T-cell (primary cell): ENCODE measurements around the gene PCDHGB1. TPM values are rescaled to one million over a fixed set of nuclear protein-coding genes. Genes with fewer than 3 reads are reported as not detected.

Experiments
- ATAC-seq, 4 experiments: fragments of 200-7000 bp in 3 of 4; fragments of 150-1000 bp in 1 of 4; cut with Tn5 transposase; replicated peaks in 1 of 4; 1 replicate in 3 of 4; 2 replicates in 1 of 4; pipeline ENCODE4 v1.10.0; 2021; ENCODE audit warnings: moderate library complexity in 3 of 4, mild to moderate bottlenecking in 2 of 4, moderate number of reproducible peaks in 1 of 4
- CTCF ChIA-PET, 2 donors: fragments of 300-600 bp; sonication (Branson Sonifier 250); formaldehyde crosslinking; loops; one replicate each; lab custom pipeline; 2022; ENCODE audit warnings: antibody characterized with exemption in 2 of 2; lab: Charles Lee
- POLR2A ChIA-PET, 2 donors: fragments of 300-600 bp; sonication (Branson Sonifier 250); formaldehyde crosslinking; loops; one replicate each; lab custom pipeline; 2022; ENCODE audit warnings: antibody characterized with exemption in 2 of 2; lab: Charles Lee
- DNase-seq, 35 experiments: peaks; one replicate each; pipeline versions ENCODE4 v3.0.0 to v3.0.0-alpha.2; 2013 to 2023
- H3K27ac ChIP-seq: one replicate; pipeline ENCODE4 v1.5.1; 2013; ENCODE audit warnings: low read length
- H3K27me3 ChIP-seq, 2 experiments: replicated peaks in 1 of 2; 1 replicate in 1 of 2; 2 replicates in 1 of 2; pipeline versions ENCODE4 v1.6.1 to v1.7.0; 2013; ENCODE audit warnings: low read length in 1 of 2, mixed read lengths in 1 of 2; ENCODE audit not compliant: control insufficient read depth in 2 of 2, insufficient read depth in 2 of 2; ENCODE audit errors: extremely low read depth in 1 of 2
- H3K36me3 ChIP-seq, 2 donors: 1 replicate in 1 of 2; 2 replicates in 1 of 2; pipeline versions ENCODE4 v1.6.1 to v1.7.0; 2013; ENCODE audit warnings: low read length in 1 of 2; ENCODE audit not compliant: control insufficient read depth in 2 of 2, insufficient read depth in 1 of 2; ENCODE audit errors: extremely low read depth in 1 of 2
- H3K4me1 ChIP-seq, 2 experiments: 1 replicate in 1 of 2; 2 replicates in 1 of 2; pipeline versions ENCODE4 v1.6.1 to v1.7.0; 2013; ENCODE audit warnings: low read length in 2 of 2, mixed read lengths in 1 of 2; ENCODE audit not compliant: insufficient read depth in 2 of 2, control insufficient read depth in 1 of 2; ENCODE audit errors: extremely low read depth in 1 of 2
- H3K4me3 ChIP-seq, 2 donors: 1 replicate in 1 of 2; 2 replicates in 1 of 2; pipeline versions ENCODE4 v1.5.1 to v1.7.0; 2013; ENCODE audit warnings: mild to moderate bottlenecking in 2 of 2, low read length in 1 of 2, moderate library complexity in 1 of 2; ENCODE audit not compliant: control insufficient read depth in 1 of 2; ENCODE audit errors: extremely low read depth in 1 of 2
- H3K9me3 ChIP-seq: 2 replicates; pipeline ENCODE4 v1.7.0; 2013
- H3K27ac Mint-ChIP-seq, 2 donors: one replicate each; pipeline ENCODE4 v1.8.0; 2020 to 2021; ENCODE audit warnings: mild to moderate bottlenecking in 2 of 2, mixed read lengths in 2 of 2
- H3K27me3 Mint-ChIP-seq, 2 donors: one replicate each; pipeline ENCODE4 v1.8.0; 2021 to 2022; ENCODE audit warnings: mixed read lengths in 2 of 2
- H3K36me3 Mint-ChIP-seq: one replicate; pipeline ENCODE4 v1.8.0; 2021; ENCODE audit warnings: mixed read lengths
- H3K4me1 Mint-ChIP-seq, 3 donors: one replicate each; pipeline ENCODE4 v1.8.0; 2020 to 2022; ENCODE audit warnings: mixed read lengths in 3 of 3, mild to moderate bottlenecking in 1 of 3
- H3K4me3 Mint-ChIP-seq, 3 donors: one replicate each; pipeline ENCODE4 v1.8.0; 2020 to 2022; ENCODE audit warnings: mild to moderate bottlenecking in 3 of 3, mixed read lengths in 3 of 3, moderate library complexity in 3 of 3
- H3K9me3 Mint-ChIP-seq, 3 donors: one replicate each; pipeline ENCODE4 v1.8.0; 2020 to 2022; ENCODE audit warnings: mixed read lengths in 3 of 3
- WGBS: methylation state at CpG from one replicate; pipeline ENCODE4 v1.1.5; 2013; ENCODE audit warnings: missing lambda C conversion rate; ENCODE audit not compliant: insufficient coverage; 5-methylcytosine and 5-hydroxymethylcytosine counted together
- total RNA-seq, 35 experiments: library from RNA in 6 of 35; stranded (reverse) in 6 of 35; fragments of 120-200 nt in 1 of 35; gene quantifications; one replicate each; pipeline versions ENCODE4 v1.2.1 to v1.2.4 and lab custom pipeline; 2013 to 2026

PCDHGB1 gene
- total RNA-seq, 5 donors from 2014 or later (not counting 1 experiment from before 2014, with no cell fraction given): 0.13 to 0.19 TPM; not detected in 3

GRCh38 chr5:141360685-141361084 lies 10.8 kb downstream of the PCDHGB1 start:
- H3K36me3 ChIP-seq: peaks cover 0 to 4% of the 10 kb centered on the region in 2 donors
- Mint-ChIP-seq H3K27me3 (peaks cover 74 to 91% of the 10 kb centered on the region in 2 donors), H3K27ac (no peak overlapping the region), H3K4me3 (no peak overlapping the region), H3K9me3 (peaks cover 28 to 55% (median 54%) of the 10 kb centered on the region in 3 donors), H3K4me1 (peaks cover 0 to 2% (median 0%) of the 10 kb centered on the region in 3 donors), H3K36me3 (peaks cover 20% of the 10 kb centered on the region)
- WGBS: 64% methylated on average over 11 of the region's 15 CpGs
- CTCF ChIA-PET: interaction anchor here in 1 of 2 donors (1.1 kb wide), 1 partner anchor 203 kb away, joined by 8 read pairs; no protein-coding TSS in a partner anchor
- H3K4me1 ChIP-seq: no peaks in the 10 kb centered on the region
- POLR2A ChIA-PET: no interaction called here
- ATAC-seq: no peak
- H3K4me3 ChIP-seq: peak overlapping the region in 1 of 2 donors; percentile 58
- DNase-seq: no peak
- no peak overlapping the region for H3K27ac ChIP-seq
- H3K27me3 ChIP-seq: peaks cover 29 to 54% of the 10 kb centered on the region in 2 experiments
- H3K9me3 ChIP-seq: peaks cover 8% of the 10 kb centered on the region

GRCh38 chr5:141362719-141363118 lies 12.8 kb downstream of the PCDHGB1 start:
- DNase-seq (no peak), ATAC-seq (no peak)
- Histone ChIP-seq H3K27me3 (peaks cover 36 to 52% of the 10 kb centered on the region in 2 experiments), H3K4me1 (no peaks in the 10 kb centered on the region), H3K27ac (no peak overlapping the region), H3K36me3 (peaks cover 0 to 4% of the 10 kb centered on the region in 2 donors), H3K9me3 (peaks cover 11% of the 10 kb centered on the region), H3K4me3 (no peak overlapping the region)
- CTCF ChIA-PET: no interaction called here
- Mint-ChIP-seq H3K27me3 (peaks cover 74 to 85% of the 10 kb centered on the region in 2 donors), H3K4me1 (peaks cover 0 to 2% (median 0%) of the 10 kb centered on the region in 3 donors), H3K9me3 (peaks cover 23 to 48% (median 47%) of the 10 kb centered on the region in 3 donors), H3K27ac (no peak overlapping the region), H3K36me3 (peaks cover 20% of the 10 kb centered on the region), H3K4me3 (peak overlapping the region in 1 of 3 donors; percentile 7)
- POLR2A ChIA-PET: no interaction called here

- ATAC-seq: no peak
- peaks cover 19 to 44% (median 41%) of the 10 kb centered on the region in 3 donors for H3K9me3 Mint-ChIP-seq
- peaks cover 39 to 48% of the 10 kb centered on the region in 2 experiments for H3K27me3 ChIP-seq
Observed at GRCh38 chr5:141363952-141364660, 14.2 kb downstream of the PCDHGB1 start, which contains the start of gene PCDHGA5. Gene PCDHGA5, plus strand, starts transcription at chr5:141364162. Its CDS starts 169 bp downstream, at chr5:141364331.

GRCh38 chr5:141366016-141366896 lies 16.4 kb downstream of the PCDHGB1 start:
- POLR2A ChIA-PET: no interaction called here
- peaks cover 11% of the 10 kb centered on the region for H3K9me3 ChIP-seq
- peaks cover 38 to 53% of the 10 kb centered on the region in 2 experiments for H3K27me3 ChIP-seq
- no peak overlapping the region for H3K27ac ChIP-seq
- Mint-ChIP-seq H3K27me3 (peaks cover 66 to 83% of the 10 kb centered on the region in 2 donors), H3K36me3 (peaks cover 12% of the 10 kb centered on the region), H3K4me3 (no peak overlapping the region), H3K27ac (no peak overlapping the region), H3K4me1 (peaks cover 7 to 8% (median 7%) of the 10 kb centered on the region in 3 donors), H3K9me3 (peaks cover 13 to 33% (median 28%) of the 10 kb centered on the region in 3 donors)
- H3K36me3 ChIP-seq: peaks cover 0 to 8% of the 10 kb centered on the region in 2 donors
- peak overlapping the region in 1 of 2 donors; percentile 32 for H3K4me3 ChIP-seq
- CTCF ChIA-PET: no interaction called here
- DNase-seq (no peak), ATAC-seq (no peak)
- H3K4me1 ChIP-seq: peaks cover 0 to 4% of the 10 kb centered on the region in 2 experiments
- WGBS: 52% methylated on average over 42 of the region's 46 CpGs

More at GRCh38 chr5:141363952-141364660, 14.2 kb downstream of the PCDHGB1 start, which contains the start of gene PCDHGA5:
- Mint-ChIP-seq H3K27ac (no peak within 1 kb of the TSS), H3K27me3 (peaks cover 66 to 84% of the 10 kb centered on the region in 2 donors), H3K36me3 (peaks cover 20% of the 10 kb centered on the region), H3K4me3 (peak within 1 kb of the TSS in 1 of 3 donors; percentile 11), H3K4me1 (peaks cover 0 to 2% (median 0%) of the 10 kb centered on the region in 3 donors)
- no peaks in the 10 kb centered on the region for H3K4me1 ChIP-seq
- H3K27ac ChIP-seq: no peak within 1 kb of the TSS
- ChIA-PET CTCF (no interaction called here), POLR2A (no interaction called here)
- H3K9me3 ChIP-seq: peaks cover 11% of the 10 kb centered on the region
- peak within 1 kb of the TSS in 1 of 2 donors; percentile 44 for H3K4me3 ChIP-seq
- no peak for DNase-seq
- 36% methylated on average over 27 of the region's 34 CpGs for WGBS
- H3K36me3 ChIP-seq: peaks cover 0 to 4% of the 10 kb centered on the region in 2 donors

- POLR2A ChIA-PET: interaction anchor here in 1 of 2 donors (0.7 to 1.0 kb wide), 2 partner anchors 10 to 16 kb away, joined by 3 read pairs; partner anchors contain the start of gene PCDHGA4
- Mint-ChIP-seq H3K27me3 (peaks cover 56 to 84% of the 10 kb centered on the region in 2 donors), H3K9me3 (peaks cover 5 to 24% (median 22%) of the 10 kb centered on the region in 3 donors), H3K27ac (no peak within 1 kb of the TSS), H3K4me3 (peak within 1 kb of the TSS; percentile 66 to 80 (median 77)), H3K4me1 (peaks cover 7 to 9% (median 8%) of the 10 kb centered on the region in 3 donors), H3K36me3 (peaks cover 8% of the 10 kb centered on the region)
- CTCF ChIA-PET: interaction anchor here (0.7 to 2.5 kb wide), 16 partner anchors 11 to 1253 kb away, joined by 3 to 19 read pairs (median 4); partner anchors contain the start of genes PCDHGA1 (in 2 of the 2), PCDHGA10 (in 1 of the 2) and TAF7 (in 1 of the 2)
- H3K4me1 ChIP-seq: peaks cover 0 to 7% of the 10 kb centered on the region in 2 experiments
- 23% methylated on average over 27 of the region's 32 CpGs for WGBS
- peak in 19 of 35 experiments; percentile 6 to 51 (median 25) for DNase-seq
- H3K4me3 ChIP-seq: peak within 1 kb of the TSS; percentile 12 to 58
- H3K9me3 ChIP-seq: peaks cover 11% of the 10 kb centered on the region
- H3K27me3 ChIP-seq: peaks cover 32 to 61% of the 10 kb centered on the region in 2 experiments
- no peak within 1 kb of the TSS for H3K27ac ChIP-seq
- peaks cover 0 to 4% of the 10 kb centered on the region in 2 donors for H3K36me3 ChIP-seq
- peak in 3 of 4 experiments; percentile 52 to 85 (median 82) for ATAC-seq
Observed at GRCh38 chr5:141369994-141370848, 20.3 kb downstream of the PCDHGB1 start, which contains the start of gene PCDHGB3. Gene PCDHGB3, plus strand, starts transcription at chr5:141370242. Its CDS starts 153 bp downstream, at chr5:141370395.
